Measurements from ENCODE around the gene POLR1G. TPM values are rescaled to one million over a fixed set of nuclear protein-coding genes. Genes with fewer than 3 reads are reported as not detected.

Gene POLR1G
- total RNA-seq, 1 experiment from 2014 or later: 43.4 TPM

DNA sequence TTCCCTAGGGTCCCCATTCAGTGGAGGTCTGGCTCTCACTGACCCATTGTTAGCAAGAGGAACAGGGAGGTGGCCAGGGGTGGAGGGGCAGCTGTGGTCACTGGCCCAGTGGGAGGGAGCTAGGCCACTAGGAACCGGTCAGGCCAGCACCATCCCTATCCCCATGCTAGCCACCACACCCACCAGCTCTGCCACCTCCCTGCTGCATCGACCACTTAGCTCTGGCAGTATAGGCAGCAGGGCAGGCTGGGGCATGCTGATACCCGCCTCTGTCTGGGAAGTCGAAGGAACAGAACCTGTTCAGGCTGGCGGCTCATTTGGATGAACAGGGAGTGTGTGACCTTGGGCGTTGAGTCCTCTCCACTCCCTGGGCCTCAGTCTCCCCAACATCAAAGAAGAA is 6.3 kb upstream of the POLR1G start:
- Histone ChIP-seq H3K79me1 (ENCODE audit: insufficient read depth, low read depth, low read length, poor library complexity, severe bottlenecking) (no peaks in the 10 kb centered on the region), H3K4me1 (ENCODE audit: insufficient read depth, low read length) (peaks cover 7% of the 10 kb centered on the region; the same call in 1 of the 2 replicates), H3T11ph (ENCODE audit: low read length) (no peak overlapping the region), H3K27me3 (ENCODE audit: insufficient read depth, low read length) (no peaks in the 10 kb centered on the region; the same call in 1 of the 2 replicates), H4K91ac (ENCODE audit: insufficient read length, low read depth, low read length) (no peak overlapping the region), H3K9ac (ENCODE audit: extremely low read depth, insufficient read length, low read length) (no peak overlapping the region), H4K8ac (replicated peaks; ENCODE audit: insufficient read length, low read depth, low read length) (no peak overlapping the region), H3K4me2 (ENCODE audit: insufficient read depth, insufficient read length, low read length) (no peak overlapping the region), H3K27ac (ENCODE audit: insufficient read length, low read depth, low read length) (no peak overlapping the region), H2AK5ac (ENCODE audit: insufficient read length, low read length) (no peak overlapping the region), H3K18ac (ENCODE audit: insufficient read length, low read depth, low read length) (no peak overlapping the region), H2BK15ac (ENCODE audit: low read depth, low read length) (no peak overlapping the region), H2AFZ (ENCODE audit: low read length) (no peak overlapping the region), H3K9me3 (ENCODE audit: control insufficient read depth, low read depth, low read length) (no peaks in the 10 kb centered on the region), H3K14ac (ENCODE audit: insufficient read depth, low read length) (no peak overlapping the region), H2BK20ac (ENCODE audit: low read depth, low read length, poor library complexity, severe bottlenecking) (no peak overlapping the region), H2BK5ac (ENCODE audit: insufficient read length, low read length) (no peak overlapping the region), H2BK120ac (ENCODE audit: low read depth, low read length, poor library complexity, severe bottlenecking) (no peak overlapping the region), H2BK12ac (ENCODE audit: insufficient read length, low read depth, low read length) (no peak overlapping the region), H4K20me1 (ENCODE audit: control insufficient read depth, insufficient read depth, insufficient read length) (no peaks in the 10 kb centered on the region), H3K23ac (ENCODE audit: insufficient read length, low read depth, low read length) (no peak overlapping the region), H3K56ac (ENCODE audit: insufficient read length, low read depth, low read length) (no peak overlapping the region), H3K23me2 (ENCODE audit: insufficient read length, low read depth, low read length, poor library complexity, severe bottlenecking) (peaks cover 12% of the 10 kb centered on the region), H3K4ac (ENCODE audit: low read depth, low read length) (no peak overlapping the region), H3K79me2 (ENCODE audit: insufficient read depth, low read length) (no peaks in the 10 kb centered on the region), H4K5ac (ENCODE audit: insufficient read length, low read depth, low read length) (no peak overlapping the region)
- H3K36me3 Mint-ChIP-seq (ENCODE audit: insufficient read depth in 1 of 3, low read depth in 3 of 3): peaks cover 0 to 5% (median 0%) of the 10 kb centered on the region in 3 experiments; a peak in 3 of 7 replicates
- WGBS (ENCODE audit: extremely low coverage, insufficient read length, low lambda C conversion rate): no CpG with 5 or more reads among the region's 6 CpGs
- peaks cover 7% of the 10 kb centered on the region for H3K27me3 Mint-ChIP-seq (ENCODE audit: low read depth)
- H3K4me3 Mint-ChIP-seq: no peak overlapping the region
- peak; percentile 33 for DNase-seq
- H3K27ac Mint-ChIP-seq: no peak overlapping the region
- H3K4me1 Mint-ChIP-seq: peaks cover 26 to 39% of the 10 kb centered on the region in 2 experiments
- TF ChIP-seq, protein P1, sequence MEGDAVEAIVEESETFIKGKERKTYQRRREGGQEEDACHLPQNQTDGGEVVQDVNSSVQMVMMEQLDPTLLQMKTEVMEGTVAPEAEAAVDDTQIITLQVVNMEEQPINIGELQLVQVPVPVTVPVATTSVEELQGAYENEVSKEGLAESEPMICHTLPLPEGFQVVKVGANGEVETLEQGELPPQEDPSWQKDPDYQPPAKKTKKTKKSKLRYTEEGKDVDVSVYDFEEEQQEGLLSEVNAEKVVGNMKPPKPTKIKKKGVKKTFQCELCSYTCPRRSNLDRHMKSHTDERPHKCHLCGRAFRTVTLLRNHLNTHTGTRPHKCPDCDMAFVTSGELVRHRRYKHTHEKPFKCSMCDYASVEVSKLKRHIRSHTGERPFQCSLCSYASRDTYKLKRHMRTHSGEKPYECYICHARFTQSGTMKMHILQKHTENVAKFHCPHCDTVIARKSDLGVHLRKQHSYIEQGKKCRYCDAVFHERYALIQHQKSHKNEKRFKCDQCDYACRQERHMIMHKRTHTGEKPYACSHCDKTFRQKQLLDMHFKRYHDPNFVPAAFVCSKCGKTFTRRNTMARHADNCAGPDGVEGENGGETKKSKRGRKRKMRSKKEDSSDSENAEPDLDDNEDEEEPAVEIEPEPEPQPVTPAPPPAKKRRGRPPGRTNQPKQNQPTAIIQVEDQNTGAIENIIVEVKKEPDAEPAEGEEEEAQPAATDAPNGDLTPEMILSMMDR (conservative IDR thresholded peaks at IDR 0.05): no peak
- no peaks in the 10 kb centered on the region for H3K9me3 Mint-ChIP-seq
